MM.1S (cell line): ENCODE results near the gene TBKBP1.

ENCODE experiments used
- EZH2 ChIP-seq: fragments of 300-600 bp; sonication (generic); optimal IDR thresholded peaks from 2 replicates; pipeline ENCODE3; 2017; ENCODE audit warnings: low read depth, mild to moderate bottlenecking, antibody characterized with exemption, low read length, mixed read lengths
- EZH2phosphoT487 ChIP-seq: fragments of 300-600 bp; sonication (generic); IDR thresholded peaks from 2 replicates; pipeline ENCODE4 v1.6.1; 2018; ENCODE audit warnings: antibody characterized with exemption, low read length
- TF ChIP-seq, protein P1 (sequence below): fragments of 300-600 bp; sonication (generic); IDR thresholded peaks from 2 replicates; pipeline ENCODE4 v1.5.1; 2016; ENCODE audit warnings: antibody characterized with exemption, low read length, mixed read lengths

DNA sequence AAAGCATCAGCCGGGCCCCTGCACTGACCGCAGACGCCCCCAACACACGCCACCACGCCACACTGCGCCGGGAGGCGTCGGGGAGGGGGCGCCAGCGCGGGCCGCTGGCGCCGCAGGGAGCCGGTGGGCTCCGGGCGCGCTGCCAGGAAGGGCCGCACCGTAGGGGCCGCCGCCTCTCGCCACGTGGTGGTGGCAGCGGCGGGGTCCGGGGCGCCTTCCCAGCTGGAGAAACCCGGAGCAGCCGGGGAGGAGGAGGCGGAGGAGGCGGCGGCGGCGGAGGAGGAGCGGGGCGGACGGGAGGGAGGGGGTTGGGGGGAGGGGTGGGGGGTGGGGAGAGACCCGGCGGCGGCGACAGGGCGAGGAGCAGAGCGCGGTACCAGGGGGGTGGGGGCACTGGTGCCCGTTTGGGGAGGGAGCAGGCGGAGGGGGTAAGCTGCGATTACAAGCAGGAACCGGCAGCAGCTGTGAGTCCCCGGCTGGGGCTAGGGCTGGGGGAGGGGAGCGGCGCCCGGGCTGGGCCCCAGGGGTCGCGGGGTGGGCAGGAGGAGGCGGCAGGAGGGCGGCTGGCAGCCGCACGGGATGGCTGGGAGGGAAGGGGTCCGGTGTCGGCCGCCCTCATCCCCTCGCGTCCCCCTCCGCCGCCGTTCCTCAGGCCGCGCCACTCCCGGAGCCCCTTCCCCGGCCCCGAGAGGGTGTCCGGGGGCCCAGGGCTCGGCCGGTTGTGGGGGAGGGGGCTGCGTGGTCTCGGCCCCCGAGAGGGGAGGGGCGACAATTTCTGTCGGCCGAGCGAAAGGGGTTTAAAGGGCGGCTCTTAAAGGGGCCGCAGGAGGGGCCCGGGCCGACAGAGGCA is at the start of gene TBKBP1:
- TF ChIP-seq, protein P1, sequence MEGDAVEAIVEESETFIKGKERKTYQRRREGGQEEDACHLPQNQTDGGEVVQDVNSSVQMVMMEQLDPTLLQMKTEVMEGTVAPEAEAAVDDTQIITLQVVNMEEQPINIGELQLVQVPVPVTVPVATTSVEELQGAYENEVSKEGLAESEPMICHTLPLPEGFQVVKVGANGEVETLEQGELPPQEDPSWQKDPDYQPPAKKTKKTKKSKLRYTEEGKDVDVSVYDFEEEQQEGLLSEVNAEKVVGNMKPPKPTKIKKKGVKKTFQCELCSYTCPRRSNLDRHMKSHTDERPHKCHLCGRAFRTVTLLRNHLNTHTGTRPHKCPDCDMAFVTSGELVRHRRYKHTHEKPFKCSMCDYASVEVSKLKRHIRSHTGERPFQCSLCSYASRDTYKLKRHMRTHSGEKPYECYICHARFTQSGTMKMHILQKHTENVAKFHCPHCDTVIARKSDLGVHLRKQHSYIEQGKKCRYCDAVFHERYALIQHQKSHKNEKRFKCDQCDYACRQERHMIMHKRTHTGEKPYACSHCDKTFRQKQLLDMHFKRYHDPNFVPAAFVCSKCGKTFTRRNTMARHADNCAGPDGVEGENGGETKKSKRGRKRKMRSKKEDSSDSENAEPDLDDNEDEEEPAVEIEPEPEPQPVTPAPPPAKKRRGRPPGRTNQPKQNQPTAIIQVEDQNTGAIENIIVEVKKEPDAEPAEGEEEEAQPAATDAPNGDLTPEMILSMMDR = no peak
- TF ChIP-seq EZH2 (no peak), EZH2phosphoT487 (no peak)
